HG02678 (cell line): ENCODE results near the gene UNC5C.

Experiments
- ATAC-seq: cut with Tn5 transposase; IDR thresholded peaks from one replicate; pipeline ENCODE4 v1.9.1; 2021; ENCODE audit warnings: mild to moderate bottlenecking, moderate library complexity; ENCODE audit not compliant: unreplicated experiment

UNC5C gene

DNA sequence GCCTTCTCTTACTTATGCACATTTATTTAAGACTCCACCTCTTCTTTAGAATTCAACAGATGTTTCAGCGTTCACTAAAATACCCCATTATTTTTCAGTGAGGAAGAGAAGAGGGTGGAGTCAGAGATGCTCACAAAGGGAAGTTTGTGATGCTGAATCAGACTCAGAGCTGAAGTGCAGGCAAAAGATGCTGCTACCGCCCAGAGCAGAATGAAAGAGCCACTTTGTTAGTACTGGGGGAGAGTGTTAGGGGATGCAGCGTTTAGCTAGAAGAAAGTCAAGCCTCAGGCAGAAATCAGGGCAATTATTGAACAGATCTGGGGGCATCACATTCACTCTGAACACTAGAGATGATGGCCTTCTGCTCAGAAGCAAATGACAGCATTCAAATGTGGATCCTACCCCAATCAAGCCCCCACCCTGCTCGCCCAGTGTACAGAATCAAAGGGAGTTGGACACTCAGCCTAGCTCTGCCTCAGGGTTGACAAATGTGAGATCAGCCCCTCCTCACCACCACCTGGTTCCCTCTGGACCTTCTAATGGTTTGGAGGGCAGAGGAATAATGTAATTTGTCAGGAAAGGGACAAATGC is 138.3 kb downstream of the UNC5C start:
- no peak for ATAC-seq

DNA sequence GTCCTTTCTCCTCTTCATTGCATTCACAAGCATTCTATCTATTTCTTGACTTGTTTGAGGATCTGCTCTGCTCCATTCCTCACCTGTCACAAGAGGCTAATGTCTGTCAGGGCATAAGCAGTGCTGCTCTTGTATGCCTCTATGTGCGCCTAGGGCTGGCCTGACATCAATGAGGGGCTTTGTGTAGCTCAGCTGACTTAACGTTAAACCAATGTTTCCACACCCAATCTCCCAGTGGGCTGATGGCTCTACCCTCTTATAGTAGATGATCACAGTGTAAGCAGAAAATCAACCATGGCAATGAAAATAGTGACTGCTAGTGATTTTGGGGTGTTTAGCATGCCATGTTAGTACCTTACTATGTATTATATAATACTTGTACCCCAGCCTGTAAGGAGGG is 139.0 kb downstream of the UNC5C start:
- ATAC-seq, result no peak

DNA sequence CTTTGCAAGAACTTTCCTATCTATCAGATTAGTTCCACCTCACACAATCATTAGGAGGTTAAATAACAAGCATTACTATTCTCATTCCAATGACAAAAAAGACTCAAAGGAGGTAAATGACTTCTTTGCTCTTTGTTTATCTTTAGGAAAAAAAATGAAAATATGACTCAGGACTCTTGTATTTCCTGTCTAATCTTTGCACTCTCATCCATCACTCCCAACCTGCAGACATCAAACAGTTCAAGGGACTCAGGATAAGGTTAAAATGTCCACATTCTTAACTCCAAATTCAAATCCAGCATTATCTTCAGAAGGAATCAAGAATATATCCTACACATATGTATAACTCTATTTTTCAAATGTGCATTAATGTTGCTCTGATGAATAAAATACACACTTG is 139.6 kb downstream of the UNC5C start:
- ATAC-seq, result no peak

DNA sequence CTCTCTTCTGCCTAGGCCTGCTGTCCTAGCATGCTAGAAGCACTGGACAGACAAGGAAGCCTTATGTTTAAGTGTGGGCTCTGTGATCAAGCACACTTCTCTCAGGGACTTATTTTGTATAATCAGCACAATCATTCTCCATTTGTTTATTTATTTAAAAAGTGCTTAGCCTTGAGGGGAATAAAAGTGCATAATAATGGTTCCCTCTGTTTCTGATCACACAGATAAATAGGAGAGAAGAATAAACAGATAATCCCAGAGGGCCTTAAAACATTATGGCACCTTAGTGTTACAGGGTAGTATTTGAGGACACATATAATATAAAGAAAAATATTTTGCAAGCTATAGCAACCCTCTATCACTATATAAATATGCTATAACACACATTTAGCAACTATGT is 146.5 kb downstream of the UNC5C start:
- no peak for ATAC-seq

DNA sequence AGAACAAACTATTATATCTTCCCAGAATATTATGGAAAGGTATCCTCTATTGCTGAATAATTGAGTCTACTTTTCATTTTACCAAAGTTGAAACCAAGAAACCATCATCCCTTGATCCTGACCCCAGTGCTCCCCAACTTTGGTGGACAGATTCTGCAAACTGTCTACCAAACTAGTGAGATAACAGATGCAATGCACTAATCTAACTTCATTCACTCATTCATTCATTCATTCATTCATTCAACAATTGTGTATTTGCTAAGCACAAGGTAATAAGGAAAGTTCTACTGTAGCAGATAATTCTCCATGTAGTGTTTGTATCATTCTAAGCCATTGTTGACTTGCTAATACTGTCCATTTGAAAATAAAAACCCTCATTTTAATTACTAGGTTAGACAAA is 150.6 kb downstream of the UNC5C start:
- ATAC-seq, result no peak

DNA sequence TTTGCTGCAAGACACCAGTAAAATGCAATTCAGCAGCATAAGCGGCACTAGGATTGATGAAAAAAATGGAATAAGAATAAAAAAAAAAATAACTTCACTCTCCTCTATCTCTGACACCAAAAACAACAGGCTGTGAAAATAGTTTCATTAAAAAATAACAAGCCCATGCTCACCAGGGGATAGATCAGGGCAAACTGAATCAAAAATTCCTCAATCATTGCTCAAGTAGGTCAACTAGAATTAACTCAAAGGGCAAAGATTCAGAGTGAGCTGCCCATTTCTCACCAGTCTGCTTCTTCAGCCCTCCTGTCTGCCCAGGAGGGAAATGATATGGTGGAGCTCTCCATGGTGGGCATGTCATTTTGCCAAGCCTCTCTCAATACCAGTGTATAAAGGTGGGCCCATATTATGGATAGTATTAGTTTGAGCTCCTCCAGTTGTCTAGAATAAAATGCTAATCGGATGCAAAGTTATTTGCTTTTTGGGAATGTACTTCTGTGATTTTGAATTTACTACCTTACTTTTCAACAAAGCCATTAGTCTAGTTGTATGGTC is 153.9 kb downstream of the UNC5C start:
- no peak for ATAC-seq

DNA sequence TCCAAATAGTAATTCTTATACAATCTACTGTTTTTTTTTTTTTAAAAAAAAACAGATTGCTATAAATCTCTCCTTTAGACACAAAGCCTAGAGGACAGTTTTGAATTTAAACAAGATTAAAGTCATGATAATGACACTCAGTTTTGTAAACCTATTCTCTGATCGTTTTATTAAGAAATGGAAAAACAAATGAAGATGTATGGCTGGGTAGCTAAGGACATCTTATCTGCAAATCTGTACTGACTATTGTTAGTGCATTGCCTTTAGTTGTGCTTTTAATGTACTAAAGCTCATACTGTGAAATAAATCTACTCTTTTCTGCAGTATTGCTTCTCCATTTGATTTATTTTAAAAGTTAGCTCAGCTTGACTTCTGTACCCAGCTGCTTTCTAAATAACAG is 155.0 kb downstream of the UNC5C start:
- no peak for ATAC-seq

DNA sequence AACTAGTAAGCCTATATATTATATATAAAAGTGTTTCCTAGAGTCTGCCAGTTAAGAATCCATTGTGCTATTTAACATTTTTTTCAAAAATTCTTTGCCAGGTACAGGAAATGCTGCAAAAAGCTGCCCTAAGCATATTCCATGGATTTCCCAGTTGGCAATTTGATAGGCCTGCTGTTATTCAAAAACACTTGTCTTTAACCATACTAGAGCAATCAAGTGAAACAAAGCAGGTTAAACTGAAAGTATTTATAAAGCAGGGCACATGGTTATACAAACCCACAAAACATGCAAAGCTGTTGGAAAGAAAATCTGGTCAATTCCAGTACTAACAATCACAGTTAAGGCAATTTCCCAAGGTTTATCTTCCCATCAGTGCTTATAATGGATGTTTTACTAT is 159.9 kb downstream of the UNC5C start:
- ATAC-seq, result no peak

DNA sequence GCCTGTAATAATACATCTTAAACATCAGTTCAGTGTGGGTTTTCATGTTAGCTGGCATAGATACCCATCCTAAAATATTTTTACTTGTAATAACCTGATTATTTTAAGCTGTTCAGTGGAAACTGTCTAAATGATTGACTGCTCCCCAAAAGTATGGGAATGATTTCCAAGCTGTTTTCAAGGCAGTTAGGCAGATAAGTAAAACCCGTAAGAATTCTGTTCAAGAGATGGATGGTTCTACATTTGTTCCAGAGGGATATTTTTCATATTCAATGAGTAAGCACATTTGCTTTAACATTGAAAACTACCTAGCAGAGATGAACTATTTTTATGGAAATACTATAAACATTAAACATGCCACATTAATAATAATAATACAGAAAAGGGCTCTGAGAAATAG is 161.1 kb downstream of the UNC5C start:
- ATAC-seq, result no peak

DNA sequence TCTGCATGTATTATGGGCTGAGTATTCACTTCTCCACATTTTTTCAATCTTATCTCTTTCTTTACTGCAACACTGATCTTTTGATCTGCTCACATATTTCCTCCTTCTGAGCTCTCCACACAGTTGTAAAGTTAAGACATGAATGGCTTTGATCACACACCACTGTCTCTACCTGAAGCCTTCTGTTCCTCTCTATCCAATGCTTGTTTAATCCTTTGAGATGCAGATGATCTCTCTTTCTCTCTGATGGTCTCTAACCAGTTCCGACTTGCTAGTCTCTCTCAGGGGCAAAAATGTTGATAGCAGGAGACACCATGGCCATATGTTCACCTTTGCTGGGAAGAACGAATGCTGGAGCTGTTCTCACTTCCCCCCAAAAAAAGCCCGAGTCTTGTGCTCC is 162.4 kb downstream of the UNC5C start:
- no peak for ATAC-seq

DNA sequence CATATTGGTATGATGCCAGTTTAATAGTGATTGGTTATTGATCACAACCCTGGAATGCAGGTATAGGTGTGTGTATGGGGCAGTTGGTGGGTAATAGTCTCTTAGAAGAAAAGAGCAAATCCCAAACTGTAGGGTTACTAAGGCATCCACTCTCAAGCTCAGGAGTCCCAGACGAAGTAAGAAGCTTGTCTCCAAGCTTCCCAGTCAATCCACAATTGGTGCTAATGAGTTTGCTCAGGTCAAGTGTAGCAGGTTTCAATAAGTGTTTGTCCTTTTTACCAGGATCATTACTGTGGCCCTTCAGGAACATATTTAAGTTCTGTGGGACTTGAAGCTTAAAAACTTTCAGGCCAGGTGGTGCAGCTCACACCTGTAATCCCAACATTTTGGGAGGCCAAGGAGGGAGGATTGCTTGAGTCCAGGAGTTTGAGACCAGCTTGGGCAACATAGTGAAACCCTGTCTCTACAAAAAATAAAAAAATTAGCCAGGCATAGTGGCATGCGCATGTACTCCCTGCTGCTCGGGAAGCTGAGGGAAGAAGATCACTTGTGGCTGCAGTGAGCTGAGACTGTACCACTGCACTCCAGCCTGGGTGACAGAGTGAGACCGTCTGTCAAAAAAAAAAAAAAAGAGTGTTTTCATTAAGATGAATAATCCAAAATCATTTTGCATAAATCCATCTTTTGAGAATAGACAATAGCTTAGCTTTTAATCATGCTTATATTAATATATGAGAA is 166.8 kb downstream of the UNC5C start:
- no peak for ATAC-seq

DNA sequence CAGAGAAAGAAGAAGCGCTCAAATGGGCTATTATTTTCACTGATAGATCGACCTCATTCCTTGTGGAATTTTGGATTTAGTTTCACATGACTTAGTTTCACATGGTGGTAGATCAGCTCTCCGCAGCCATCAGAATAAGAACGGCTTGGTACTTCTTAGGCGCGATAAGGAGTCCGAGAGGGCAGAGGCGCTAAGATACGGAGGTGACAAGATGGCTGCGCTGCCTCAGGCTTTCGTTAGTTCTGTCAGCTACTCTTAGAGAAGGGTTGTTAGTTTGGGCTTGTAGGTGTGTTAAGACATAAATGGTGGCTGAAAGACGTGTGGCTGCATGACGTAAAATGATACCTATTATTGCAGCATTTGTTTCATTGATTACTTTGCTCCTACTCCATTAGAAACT is 169.1 kb downstream of the UNC5C start:
- no peak for ATAC-seq

DNA sequence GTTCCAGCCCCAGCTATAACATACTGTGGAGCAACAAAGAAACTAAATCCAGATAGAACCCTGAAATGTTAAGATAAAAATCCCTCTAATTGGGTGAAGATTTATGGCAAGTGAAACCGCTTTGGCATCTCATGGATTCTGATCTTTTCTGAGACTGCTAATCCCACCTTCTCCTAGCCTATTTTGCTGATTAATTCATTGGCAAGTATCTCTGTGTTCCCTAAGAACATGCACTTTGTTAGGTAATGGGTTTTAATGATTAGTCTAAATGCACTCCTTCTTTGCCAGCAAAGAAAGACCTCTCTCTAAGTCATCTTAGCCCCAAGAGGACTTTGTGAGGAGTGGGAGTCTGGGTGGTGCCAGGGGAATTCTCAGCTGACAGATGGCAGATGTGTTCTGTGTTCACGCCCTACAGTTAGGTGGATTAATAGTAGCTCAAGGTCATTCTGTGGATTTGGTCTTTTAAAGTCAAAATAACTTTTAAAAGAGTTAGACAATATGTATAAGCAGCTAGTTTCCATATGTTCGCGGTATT is 171.3 kb downstream of the UNC5C start:
- ATAC-seq, result no peak

DNA sequence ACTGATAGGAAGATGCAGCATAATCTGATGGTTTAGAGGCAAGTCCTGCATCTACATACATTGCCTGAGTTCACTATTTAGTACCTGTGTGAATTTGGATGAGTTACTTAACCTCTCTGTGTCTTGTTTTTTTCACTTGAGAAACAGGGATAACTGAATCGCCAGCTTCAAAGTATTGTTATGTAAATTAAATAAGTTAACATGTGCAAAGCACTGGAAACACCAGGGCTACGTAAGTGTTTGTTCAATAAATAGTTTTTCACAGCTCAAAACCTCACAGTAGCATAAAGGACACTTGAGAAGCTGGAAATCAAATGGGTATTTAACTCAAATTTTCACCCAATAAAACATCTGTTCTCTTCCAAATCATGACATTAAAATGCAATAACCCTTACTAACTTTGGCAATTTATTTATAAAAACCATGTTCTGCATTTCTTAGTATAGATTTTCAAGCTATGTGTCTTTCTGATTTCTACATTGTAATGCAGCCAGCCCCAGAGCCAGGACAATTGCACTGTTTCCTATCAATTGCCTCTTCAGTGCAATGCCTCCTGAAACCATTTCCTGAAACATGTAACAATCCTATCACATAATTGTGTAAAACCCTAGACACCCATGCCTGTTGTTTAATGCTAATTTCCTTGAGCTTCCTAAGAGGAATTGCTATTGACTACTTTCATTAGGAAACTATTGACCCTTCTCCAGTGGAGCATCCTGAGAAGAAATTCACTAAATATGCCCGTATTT is 177.1 kb downstream of the UNC5C start:
- ATAC-seq, result no peak

DNA sequence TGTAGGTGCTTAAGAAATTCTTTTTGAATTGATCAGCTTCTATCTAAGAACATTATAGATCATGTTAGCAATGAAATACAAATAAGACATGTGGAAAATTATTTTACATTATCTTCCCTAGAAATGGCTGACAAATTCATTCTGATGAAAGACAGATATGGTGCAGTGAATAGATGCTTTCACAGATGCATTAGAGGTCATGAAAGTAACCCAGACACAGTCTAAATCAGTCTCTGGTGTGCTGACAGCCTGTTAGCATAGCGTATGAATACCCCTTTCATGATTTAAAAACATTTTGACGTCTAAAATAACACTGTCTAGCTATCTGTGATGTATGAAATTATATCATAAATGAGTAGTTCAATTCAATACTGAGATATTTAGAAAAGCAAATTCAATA is 180.9 kb downstream of the UNC5C start:
- ATAC-seq, result no peak

DNA sequence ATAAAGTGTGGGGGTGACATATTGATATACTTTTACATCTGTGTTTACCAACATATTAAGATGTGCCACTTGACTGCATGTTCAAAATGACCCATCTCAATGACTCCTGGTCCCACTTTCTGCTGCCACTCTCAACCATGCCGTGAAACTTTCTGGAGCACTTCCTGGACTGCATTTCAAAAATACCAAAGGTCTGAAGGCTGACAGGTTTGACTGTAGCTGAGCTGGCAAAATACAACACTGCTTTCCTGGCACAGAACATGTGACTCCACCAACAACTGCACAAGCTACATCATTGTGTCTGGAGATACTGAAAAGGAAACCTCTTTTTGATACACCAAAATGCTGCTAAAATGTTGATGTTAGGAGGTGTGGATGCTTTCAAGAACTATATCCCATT is 184.8 kb downstream of the UNC5C start:
- ATAC-seq, result no peak

DNA sequence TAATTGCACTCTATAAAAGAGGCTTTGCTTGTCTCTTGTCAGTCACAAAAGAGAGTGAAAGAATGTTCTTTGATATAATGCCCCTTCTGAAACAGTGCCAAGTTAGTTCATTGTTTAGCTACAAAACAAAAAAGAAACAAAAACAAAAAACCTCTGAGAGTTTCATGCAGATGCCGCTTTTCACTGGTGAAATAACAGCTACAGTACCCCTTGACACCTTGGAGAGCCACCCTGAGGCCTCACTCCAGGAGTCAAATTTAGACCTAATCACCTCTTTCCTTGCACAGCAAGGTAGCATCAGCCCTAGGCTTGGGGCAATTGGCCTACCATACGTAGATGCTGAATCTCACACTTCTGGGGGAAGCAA is 185.2 kb downstream of the UNC5C start:
- no peak for ATAC-seq

DNA sequence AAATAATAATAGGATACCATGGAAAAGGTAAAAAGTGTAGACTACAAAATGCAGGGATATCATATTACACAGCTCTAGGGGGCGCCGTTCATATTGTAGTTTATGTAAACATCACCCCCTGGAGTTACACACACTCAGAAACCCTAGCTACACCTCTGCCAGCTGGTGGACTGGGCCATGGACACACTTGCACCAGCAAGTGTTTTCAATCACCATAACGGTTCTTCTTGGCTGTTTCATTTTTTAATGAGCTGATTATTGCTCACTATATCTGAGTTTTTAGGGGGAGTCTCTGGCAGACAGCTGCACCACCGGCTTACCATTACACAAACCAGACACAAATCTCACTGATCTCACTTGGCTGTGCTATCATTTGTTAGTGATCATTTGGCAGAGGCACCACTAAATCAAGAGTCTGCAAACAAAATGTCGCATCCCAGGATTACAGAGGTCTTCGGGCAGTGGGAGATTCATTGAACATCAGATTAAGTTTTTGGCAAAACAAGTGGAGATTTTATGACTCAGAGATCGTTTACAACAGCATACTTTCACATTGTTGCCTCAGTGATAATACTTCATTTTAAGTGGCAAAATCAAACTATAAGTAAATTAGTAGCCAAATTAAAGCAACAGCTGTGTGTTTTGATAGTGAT is 185.7 kb downstream of the UNC5C start:
- ATAC-seq, result no peak

DNA sequence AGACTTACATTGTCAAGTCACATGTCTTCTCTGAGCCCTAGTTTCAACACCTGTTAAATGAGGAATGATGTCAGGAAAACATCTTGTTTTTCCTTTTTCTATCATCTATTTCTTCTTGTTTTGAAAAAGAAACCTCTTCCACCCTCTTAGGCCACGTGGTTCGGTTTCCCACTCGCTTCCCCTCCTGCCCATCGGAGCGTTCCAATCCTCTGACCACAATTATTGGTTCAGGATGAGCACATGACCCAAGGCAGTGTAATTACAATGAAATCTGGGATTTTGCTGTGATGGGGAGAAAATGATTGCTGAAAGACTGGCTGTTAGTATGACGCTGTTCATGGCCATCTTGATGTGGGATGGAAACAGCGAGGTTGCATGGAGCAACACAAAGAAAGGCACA is 186.7 kb downstream of the UNC5C start:
- no peak for ATAC-seq

DNA sequence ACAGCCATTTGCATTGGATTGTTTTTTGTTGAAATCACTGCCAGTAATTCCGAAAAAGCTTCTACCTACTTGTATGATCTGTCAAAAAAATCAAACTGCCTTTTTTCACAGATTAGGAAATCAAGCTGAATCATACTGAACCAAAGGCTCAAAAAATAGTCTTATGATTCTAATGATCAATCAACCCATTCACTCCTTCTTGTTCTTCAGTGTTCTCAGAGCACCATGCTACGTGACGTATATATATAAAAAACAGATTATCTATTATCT is 187.1 kb downstream of the UNC5C start:
- no peak for ATAC-seq

DNA sequence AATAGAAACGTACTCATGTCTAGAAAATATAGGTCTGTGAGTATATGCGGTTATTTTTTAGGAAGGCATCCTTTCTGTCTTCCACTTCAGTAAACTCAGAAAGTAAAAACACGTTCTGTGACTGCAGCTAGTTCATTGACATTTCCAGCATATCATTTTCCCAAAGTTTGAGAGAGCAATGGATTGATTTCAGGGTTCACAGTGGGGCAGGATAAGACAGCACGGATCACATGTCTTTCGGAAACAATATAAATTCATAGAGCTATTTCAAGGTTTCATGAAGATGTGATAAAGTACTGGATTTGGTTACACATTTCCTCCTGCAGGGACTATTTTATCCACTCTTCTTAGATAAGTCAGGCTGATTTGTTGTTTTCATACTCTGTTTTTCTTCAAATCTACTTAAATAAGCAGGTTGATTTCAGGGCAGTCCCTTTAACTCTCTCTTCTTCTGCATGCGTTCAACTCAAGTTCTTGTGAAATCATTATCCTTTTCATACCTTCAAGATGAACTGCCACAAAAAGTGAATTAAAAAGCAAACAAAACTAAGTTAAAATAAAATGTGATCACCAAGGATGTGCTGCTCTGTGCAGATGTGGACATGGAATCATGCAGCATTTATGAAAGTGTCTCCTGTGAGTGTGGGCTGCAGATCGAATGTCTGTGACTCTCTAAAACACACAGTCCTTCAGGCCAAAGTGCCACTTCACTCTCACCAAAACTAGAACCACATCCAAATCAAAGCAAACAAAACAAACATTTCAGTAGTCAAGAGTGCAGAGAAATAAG is 187.7 kb downstream of the UNC5C start:
- ATAC-seq, result no peak
